Heart left ventricle (tissue), 16 donors: ENCODE results near the gene EEIG1. TPM values are rescaled to one million over a fixed set of nuclear protein-coding genes. Genes with fewer than 3 reads are reported as not detected.

ENCODE experiments used
- ATAC-seq, 4 donors: fragments of 200-7000 bp; cut with Tn5 transposase; one replicate each; pipeline ENCODE4 v1.9.1; 2020 to 2022; ENCODE audit warnings: moderate library complexity in 4 of 4, mild to moderate bottlenecking in 3 of 4, moderate number of reproducible peaks in 1 of 4
- DNase-seq, 5 donors: peaks; one replicate each; pipeline ENCODE4 v3.0.0-alpha.2; 2020
- H3K27ac ChIP-seq, 12 donors: fragments of 200-600 bp; sonication (generic) in 4 of 12; one replicate each; pipeline versions ENCODE4 v1.5.0 to v1.8.0; 2016 to 2022; ENCODE audit warnings: mild to moderate bottlenecking in 2 of 12
- H3K27me3 ChIP-seq, 9 donors: fragments of 200-600 bp; sonication (generic) in 2 of 9; one replicate each; pipeline versions ENCODE4 v1.5.1 to v1.8.0; 2016 to 2022; ENCODE audit warnings: mild to moderate bottlenecking in 3 of 9
- H3K36me3 ChIP-seq, 9 donors: fragments of 200-600 bp; sonication (generic) in 2 of 9; one replicate each; pipeline versions ENCODE4 v1.5.0 to v1.8.0; 2018 to 2022; ENCODE audit warnings: mild to moderate bottlenecking in 2 of 9
- H3K4me1 ChIP-seq, 12 donors: fragments of 200-600 bp; sonication (generic) in 4 of 12; one replicate each; pipeline versions ENCODE4 v1.5.0 to v1.8.0; 2016 to 2022; ENCODE audit warnings: mild to moderate bottlenecking in 3 of 12
- H3K4me3 ChIP-seq, 12 donors: fragments of 200-600 bp; sonication (generic) in 4 of 12; one replicate each; pipeline versions ENCODE4 v1.5.0 to v1.8.0; 2017 to 2022; ENCODE audit warnings: mild to moderate bottlenecking in 9 of 12, moderate library complexity in 4 of 12
- H3K9me3 ChIP-seq, 12 donors: fragments of 200-600 bp; sonication (generic) in 4 of 12; one replicate each; pipeline versions ENCODE4 v1.5.0 to v1.8.0; 2016 to 2022; ENCODE audit warnings: mild to moderate bottlenecking in 1 of 12
- CTCF ChIP-seq, 12 donors: fragments of 200-600 bp; sonication (generic) in 4 of 12; IDR thresholded peaks; one replicate each; pipeline versions ENCODE4 v1.5.0 to v1.8.0; 2018 to 2022; ENCODE audit warnings: antibody characterized with exemption in 12 of 12, mild to moderate bottlenecking in 5 of 12
- POLR2A ChIP-seq, 2 donors: fragments of 450-650 bp; IDR thresholded peaks; one replicate each; pipeline ENCODE4 v1.6.1; 2017; ENCODE audit warnings: antibody characterized with exemption in 2 of 2, mild to moderate bottlenecking in 2 of 2, moderate library complexity in 2 of 2
- WGBS, 4 donors: extraction: QIAGEN DNeasy Blood & Tissue Kit in 2 of 4; methylation state at CpG; one replicate each; pipeline versions ENCODE4 v1.1.5 to v1.1.7; 2013 to 2018; 5-methylcytosine and 5-hydroxymethylcytosine counted together
- intact Hi-C, 10 donors: fragments of 100-400 bp; cut with DNase I; formaldehyde crosslinking; loops; one replicate each; pipeline versions ENCODE4 v1.11.1 to v1.14.2; 2022
- polyA plus RNA-seq, 2 donors: library from polyadenylated mRNA; stranded (reverse); fragments of 200-250 nt; gene quantifications; one replicate each; pipeline ENCODE4 v1.2.3, GENCODE V29; 2013
- total RNA-seq, 9 donors: library from RNA; depleted of rRNA in 2 of 9; stranded (reverse); fragments of >200 nt in 2 of 9; fragmentation: NEBNext Ultra II Directional in 3 of 9; extraction: Animal tissue kit (Norgen Biotek cat#: 25700) in 3 of 9; gene quantifications; one replicate each; pipeline versions ENCODE4 v1.1.0 to v1.2.4, GENCODE V29; 2016 to 2023
- donor health status: ischemic (EF 13 %, LVEDD 7.1; RV severe dilation, severe dysfunction).
- donor health status: healthy with polysubstance abuse.
- donor health status: DM: no; HTN: yes; CAD: no.
- donor health status: DM: no; HTN: no; CAD: no.
- donor health status: ischemic (EF 25% LVEDD 6.9; RV normal size, moderate dysfunction).
- donor health status: ischemic (EF 25% LVEDD 5.7; RV mildly dilated, moderate dysfunction).
- donor health status: healthy.
- donor health status: DM: yes; HTN: yes; CAD: no.
- donor health status: ischemic (EF 35%, LVEDD 5.7; RV mildly dilated, moderate dysfunction).
- donor health status: nonischemic (EF 11% LVEDD 7.7; RV severe dilation, severe dysfunction).
- donor health status: DM: yes; HTN: yes; CAD: no.
- donor health status: PGD.
- donor health status: ischemic (EF 29% LVEDD 5.4; RV normal size, mild dysfunction).
- donor health status: nonischemic (EF 23%, LVEDD 6.1; RV moderate dilation, normal function).

Gene EEIG1
- total and polyA plus RNA-seq, 11 donors: 5.4 to 45.2 (median 20.1) TPM

- Histone ChIP-seq H3K4me3 (no peak overlapping the region), H3K9me3 (no peaks in the 10 kb centered on the region), H3K27me3 (no peaks in the 10 kb centered on the region), H3K36me3 (no peaks in the 10 kb centered on the region), H3K27ac (peak overlapping the region in 9 of 12 donors; percentile 1 to 95 (median 31)), H3K4me1 (peaks cover 15 to 87% (median 60%) of the 10 kb centered on the region in 12 donors)
- intact Hi-C loops: no loop called here
- DNase-seq: peak in 1 of 5 donors; percentile 25
- 75 to 86% (median 80%) methylated on average over 3 of the region's 3 CpGs for WGBS, 4 donors
- TF ChIP-seq POLR2A (IDR thresholded peaks at IDR 0.05) (no peak), CTCF (IDR thresholded peaks at IDR 0.05) (no peak)
- no peak for ATAC-seq
Observed at GRCh38 chr9:127963041-127963358, 17.8 kb downstream of the EEIG1 start.

- DNase-seq (peak in 1 of 5 donors; percentile 25), ATAC-seq (no peak)
- H3K4me3 ChIP-seq: no peak overlapping the region
- no peak for TF ChIP-seq POLR2A (IDR thresholded peaks at IDR 0.05)
- TF ChIP-seq CTCF (IDR thresholded peaks at IDR 0.05): no peak
- peak overlapping the region in 5 of 12 donors; percentile 1 to 95 (median 27) for H3K27ac ChIP-seq
- peaks cover 0 to 2% (median 0%) of the 10 kb centered on the region in 12 donors for H3K9me3 ChIP-seq
- no peaks in the 10 kb centered on the region for H3K27me3 ChIP-seq
- intact Hi-C loops: no loop called here
- H3K4me1 ChIP-seq: peaks cover 15 to 80% (median 54%) of the 10 kb centered on the region in 12 donors
- WGBS, 4 donors: 62 to 74% (median 68%) methylated on average over 3 of the region's 3 CpGs
- H3K36me3 ChIP-seq: no peaks in the 10 kb centered on the region
Observed at GRCh38 chr9:127962278-127962677, 18.5 kb downstream of the EEIG1 start.

GRCh38 chr9:127961613-127962155 is 19.1 kb downstream of the EEIG1 start:
- intact Hi-C loops: no loop called here
- ATAC-seq (no peak), DNase-seq (peak in 2 of 5 donors; percentile 24 to 28)
- Histone ChIP-seq H3K9me3 (peaks cover 0 to 4% (median 0%) of the 10 kb centered on the region in 12 donors), H3K27me3 (no peaks in the 10 kb centered on the region), H3K4me3 (no peak overlapping the region), H3K27ac (peak overlapping the region in 2 of 12 donors; percentile 68 to 95), H3K36me3 (no peaks in the 10 kb centered on the region), H3K4me1 (peaks cover 15 to 74% (median 49%) of the 10 kb centered on the region in 12 donors)
- TF ChIP-seq POLR2A (IDR thresholded peaks at IDR 0.05): no peak
- no peak for TF ChIP-seq CTCF (IDR thresholded peaks at IDR 0.05)
- 92 to 96% (median 94%) methylated on average over 13 of the region's 13 CpGs for WGBS, 4 donors

- 89 to 95% (median 90%) methylated on average over 2 of the region's 2 CpGs; no CpG with 5 or more reads in 1 of the 4 donors for WGBS, 4 donors
- TF ChIP-seq CTCF (IDR thresholded peaks at IDR 0.05): no peak
- TF ChIP-seq POLR2A (IDR thresholded peaks at IDR 0.05): no peak
- peaks cover 10 to 69% (median 43%) of the 10 kb centered on the region in 12 donors for H3K4me1 ChIP-seq
Observed at GRCh38 chr9:127961155-127961490, 19.7 kb downstream of the EEIG1 start.

More at GRCh38 chr9:127961155-127961490, 19.7 kb downstream of the EEIG1 start:
- H3K36me3 ChIP-seq: no peaks in the 10 kb centered on the region
- H3K9me3 ChIP-seq: peaks cover 0 to 4% (median 0%) of the 10 kb centered on the region in 12 donors
- peak in 1 of 5 donors; percentile 20 for DNase-seq
- intact Hi-C loops: no loop called here
- no peak for ATAC-seq
- H3K4me3 ChIP-seq: no peak overlapping the region
- no peaks in the 10 kb centered on the region for H3K27me3 ChIP-seq
- H3K27ac ChIP-seq: peak overlapping the region in 7 of 12 donors; percentile 32 to 95 (median 54)
